ENCODE data around the gene DUT. TPM values are rescaled to one million over a fixed set of nuclear protein-coding genes. Genes with fewer than 3 reads are reported as not detected.

DUT gene
- polyA plus RNA-seq: 100 to 1,000 TPM in 1 of 3 donors, 10 to 100 TPM in 2; 84.0 to 125 (median 89.7) TPM

GRCh38 chr15:48330855-48331795 lies at the start of gene DUT:
Gene DUT (plus strand): TSS chr15:48331429. CDS start chr15:48331516, 87 bp downstream.
- DNase-seq: peak; percentile 79 to 81 (median 81)
- peaks cover 19 to 23% of the 10 kb centered on the region in 2 donors for H3K4me1 Mint-ChIP-seq
- no peaks in the 10 kb centered on the region for H3K9me3 Mint-ChIP-seq
- peaks cover 0 to 16% (median 5%) of the 10 kb centered on the region in 3 donors for H3K36me3 Mint-ChIP-seq
- H3K27me3 Mint-ChIP-seq (ENCODE audit: low read depth in 3 of 3): peaks cover 0 to 9% (median 3%) of the 10 kb centered on the region in 3 donors
- peak within 1 kb of the TSS; percentile 90 to 99 (median 95) for H3K4me3 Mint-ChIP-seq
- peak within 1 kb of the TSS; percentile 90 to 97 (median 94) for H3K27ac Mint-ChIP-seq

GRCh38 chr15:48281674-48282073 lies 49.6 kb upstream of the DUT start:
- H3K4me3 Mint-ChIP-seq: no peak overlapping the region
- H3K36me3 Mint-ChIP-seq: no peaks in the 10 kb centered on the region
- no peak overlapping the region for H3K27ac Mint-ChIP-seq
- DNase-seq: no peak
- H3K27me3 Mint-ChIP-seq (ENCODE audit: low read depth in 3 of 3): peaks cover 0 to 8% (median 6%) of the 10 kb centered on the region in 3 donors
- no peaks in the 10 kb centered on the region for H3K9me3 Mint-ChIP-seq
- peaks cover 0 to 10% of the 10 kb centered on the region in 2 donors for H3K4me1 Mint-ChIP-seq

GRCh38 chr15:48282216-48282615 lies 49.0 kb upstream of the DUT start:
- Mint-ChIP-seq H3K4me1 (peaks cover 0 to 10% of the 10 kb centered on the region in 2 donors), H3K27ac (no peak overlapping the region), H3K27me3 (ENCODE audit: low read depth in 3 of 3) (peaks cover 0 to 8% (median 6%) of the 10 kb centered on the region in 3 donors), H3K4me3 (no peak overlapping the region), H3K9me3 (no peaks in the 10 kb centered on the region), H3K36me3 (no peaks in the 10 kb centered on the region)
- DNase-seq: no peak

- peaks cover 0 to 6% (median 6%) of the 10 kb centered on the region in 3 donors for H3K27me3 Mint-ChIP-seq (ENCODE audit: low read depth in 3 of 3)
- DNase-seq: no peak
- H3K27ac Mint-ChIP-seq: no peak overlapping the region
- H3K9me3 Mint-ChIP-seq: no peaks in the 10 kb centered on the region
- H3K4me3 Mint-ChIP-seq: no peak overlapping the region
- no peaks in the 10 kb centered on the region for H3K36me3 Mint-ChIP-seq
- peaks cover 0 to 10% of the 10 kb centered on the region in 2 donors for H3K4me1 Mint-ChIP-seq
Measured at GRCh38 chr15:48283396-48284145, 47.7 kb upstream of the DUT start.

- H3K27ac Mint-ChIP-seq: no peak overlapping the region
- H3K36me3 Mint-ChIP-seq: no peaks in the 10 kb centered on the region
- DNase-seq: peak; percentile 14 to 35 (median 19)
- H3K4me1 Mint-ChIP-seq: peaks cover 0 to 10% of the 10 kb centered on the region in 2 donors
- H3K4me3 Mint-ChIP-seq: peak overlapping the region in 1 of 5 donors; percentile 18
- H3K27me3 Mint-ChIP-seq (ENCODE audit: low read depth in 3 of 3): peaks cover 0 to 6% (median 3%) of the 10 kb centered on the region in 3 donors
- no peaks in the 10 kb centered on the region for H3K9me3 Mint-ChIP-seq
Measured at GRCh38 chr15:48285329-48286214, 45.7 kb upstream of the DUT start.

DNA sequence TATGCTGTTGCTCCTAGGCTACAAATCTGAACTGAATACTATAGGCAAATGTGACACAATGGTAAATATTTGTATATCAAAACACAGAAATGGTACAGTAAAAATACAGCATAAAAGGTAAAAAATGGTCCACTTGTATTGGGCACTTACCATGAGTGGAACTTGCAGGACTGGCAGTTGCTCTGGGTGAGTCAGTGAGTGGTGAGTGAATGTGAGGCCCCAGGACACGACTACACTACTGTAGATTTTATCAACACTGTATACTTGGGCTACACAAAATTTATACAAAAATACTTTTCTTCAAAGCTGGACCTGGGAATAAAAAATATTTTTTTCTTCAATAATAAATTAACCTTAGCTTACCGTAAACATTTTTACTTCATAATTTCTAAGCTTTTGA lies 41.6 kb upstream of the DUT start:
- DNase-seq: no peak
- no peak overlapping the region for H3K27ac Mint-ChIP-seq
- H3K4me1 Mint-ChIP-seq: peaks cover 0 to 10% of the 10 kb centered on the region in 2 donors
- H3K9me3 Mint-ChIP-seq: no peaks in the 10 kb centered on the region
- no peaks in the 10 kb centered on the region for H3K36me3 Mint-ChIP-seq
- no peak overlapping the region for H3K4me3 Mint-ChIP-seq
- H3K27me3 Mint-ChIP-seq (ENCODE audit: low read depth in 3 of 3): peaks cover 2 to 9% (median 3%) of the 10 kb centered on the region in 3 donors

DNA sequence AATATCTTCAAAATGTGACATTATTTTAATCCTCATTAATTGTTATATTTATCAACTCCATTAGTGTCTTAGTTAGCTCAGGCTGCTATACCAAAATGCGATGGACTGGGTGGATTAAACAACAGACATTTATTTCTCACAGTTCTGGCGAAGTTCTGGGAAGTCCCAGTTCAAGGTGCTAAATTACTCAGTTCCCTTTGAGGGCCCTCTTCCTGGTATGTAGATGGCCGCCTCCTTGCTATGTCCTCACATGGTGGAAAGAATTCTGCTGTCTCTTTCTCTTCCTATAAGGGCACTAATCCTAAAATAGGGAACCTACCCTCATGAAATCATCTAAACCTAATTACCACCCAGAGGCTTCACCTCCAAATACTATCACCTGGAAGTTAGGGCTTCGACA lies 38.8 kb upstream of the DUT start:
- Mint-ChIP-seq H3K4me1 (no peaks in the 10 kb centered on the region), H3K36me3 (no peaks in the 10 kb centered on the region)
- DNase-seq: no peak

GRCh38 chr15:48297668-48298067 lies 33.6 kb upstream of the DUT start:
- DNase-seq: no peak
- H3K27me3 Mint-ChIP-seq (ENCODE audit: low read depth in 3 of 3): peaks cover 3 to 12% (median 7%) of the 10 kb centered on the region in 3 donors
- H3K27ac Mint-ChIP-seq: no peak overlapping the region
- no peak overlapping the region for H3K4me3 Mint-ChIP-seq
- H3K9me3 Mint-ChIP-seq: no peaks in the 10 kb centered on the region
- no peaks in the 10 kb centered on the region for H3K4me1 Mint-ChIP-seq
- H3K36me3 Mint-ChIP-seq: no peaks in the 10 kb centered on the region

More for the DNA sequence above, 38.8 kb upstream of the DUT start:
- H3K27ac Mint-ChIP-seq: no peak overlapping the region
- no peak overlapping the region for H3K4me3 Mint-ChIP-seq
- H3K9me3 Mint-ChIP-seq: no peaks in the 10 kb centered on the region
- peaks cover 3 to 9% (median 7%) of the 10 kb centered on the region in 3 donors for H3K27me3 Mint-ChIP-seq (ENCODE audit: low read depth in 3 of 3)

DNA sequence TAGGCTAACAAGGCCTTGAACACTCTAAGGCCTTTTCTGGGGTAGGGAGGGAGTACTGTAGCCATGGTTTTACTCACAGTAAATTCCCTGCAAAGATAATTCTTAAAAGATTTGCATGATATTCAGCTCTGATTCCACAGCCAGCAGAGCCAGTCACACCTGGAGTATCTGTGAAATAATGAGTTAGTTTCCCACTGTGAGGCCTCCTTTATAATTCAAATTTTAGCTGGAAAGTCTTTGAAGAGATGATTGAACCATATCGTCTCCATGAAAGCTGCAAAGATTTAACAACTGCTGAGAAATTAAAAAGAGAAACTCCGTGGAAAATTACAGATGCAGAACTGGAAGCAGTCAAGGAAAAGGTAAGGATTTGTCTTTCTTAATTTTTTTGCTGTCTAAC lies 32.3 kb upstream of the DUT start:
- no peak overlapping the region for H3K27ac Mint-ChIP-seq
- no peaks in the 10 kb centered on the region for H3K36me3 Mint-ChIP-seq
- no peak for DNase-seq
- no peak overlapping the region for H3K4me3 Mint-ChIP-seq
- H3K27me3 Mint-ChIP-seq (ENCODE audit: low read depth in 3 of 3): peaks cover 3 to 6% (median 4%) of the 10 kb centered on the region in 3 donors
- no peaks in the 10 kb centered on the region for H3K4me1 Mint-ChIP-seq
- H3K9me3 Mint-ChIP-seq: no peaks in the 10 kb centered on the region

GRCh38 chr15:48300038-48300437 lies 31.2 kb upstream of the DUT start:
- Mint-ChIP-seq H3K36me3 (no peaks in the 10 kb centered on the region), H3K27me3 (ENCODE audit: low read depth in 3 of 3) (peaks cover 3 to 6% (median 4%) of the 10 kb centered on the region in 3 donors), H3K4me1 (no peaks in the 10 kb centered on the region), H3K9me3 (no peaks in the 10 kb centered on the region), H3K4me3 (no peak overlapping the region), H3K27ac (no peak overlapping the region)
- no peak for DNase-seq

DNA sequence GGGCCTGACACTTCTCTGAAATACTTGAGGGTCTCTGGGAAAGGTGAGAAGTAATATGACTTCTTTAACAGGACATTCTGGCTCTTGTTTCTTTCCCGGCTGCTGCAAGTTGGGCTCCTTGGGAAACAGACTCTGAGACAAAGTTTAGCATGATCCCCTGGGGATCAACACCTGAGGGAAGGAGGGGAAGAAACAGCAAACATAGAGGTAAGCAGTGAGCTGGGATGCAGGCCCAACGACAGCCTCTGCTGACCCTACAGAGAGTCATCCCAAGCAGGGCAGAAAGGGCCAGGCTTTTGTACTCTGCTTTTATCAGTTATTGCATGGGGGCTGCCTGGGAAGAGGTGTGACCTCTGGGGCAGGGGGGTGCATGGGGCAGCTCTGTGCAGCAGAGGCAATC lies 26.8 kb upstream of the DUT start:
- no peaks in the 10 kb centered on the region for H3K4me1 Mint-ChIP-seq
- H3K4me3 Mint-ChIP-seq: no peak overlapping the region
- DNase-seq: no peak
- no peaks in the 10 kb centered on the region for H3K36me3 Mint-ChIP-seq
- H3K27me3 Mint-ChIP-seq (ENCODE audit: low read depth in 3 of 3): peaks cover 1 to 9% (median 3%) of the 10 kb centered on the region in 3 donors
- H3K9me3 Mint-ChIP-seq: no peaks in the 10 kb centered on the region
- no peak overlapping the region for H3K27ac Mint-ChIP-seq

DNA sequence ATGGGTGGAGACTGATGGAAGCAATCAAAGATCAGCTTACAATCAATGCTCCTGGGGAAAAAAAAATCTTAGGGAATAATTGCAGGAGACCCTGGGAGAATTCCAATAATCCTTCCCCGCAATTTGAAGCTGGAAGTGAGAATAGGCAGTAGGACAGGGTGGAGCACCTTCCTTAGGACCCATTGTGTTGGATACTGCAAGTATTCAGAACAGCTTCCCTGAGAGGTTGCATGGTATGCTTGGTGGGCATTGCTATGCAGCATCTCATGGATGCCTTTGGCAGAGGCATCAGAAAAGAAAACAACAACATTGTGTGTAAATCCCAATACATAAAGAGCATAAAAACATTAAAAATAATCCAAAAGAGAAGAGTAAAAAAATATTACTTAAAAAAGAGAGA lies 24.6 kb upstream of the DUT start:
- DNase-seq: no peak
- no peak overlapping the region for H3K27ac Mint-ChIP-seq
- H3K9me3 Mint-ChIP-seq: no peaks in the 10 kb centered on the region
- H3K4me1 Mint-ChIP-seq: no peaks in the 10 kb centered on the region
- H3K27me3 Mint-ChIP-seq (ENCODE audit: low read depth in 3 of 3): peaks cover 0 to 10% (median 1%) of the 10 kb centered on the region in 3 donors
- H3K4me3 Mint-ChIP-seq: no peak overlapping the region
- H3K36me3 Mint-ChIP-seq: no peaks in the 10 kb centered on the region

GRCh38 chr15:48307586-48307985 lies 23.6 kb upstream of the DUT start:
- Mint-ChIP-seq H3K27ac (no peak overlapping the region), H3K4me1 (no peaks in the 10 kb centered on the region), H3K27me3 (ENCODE audit: low read depth in 3 of 3) (peaks cover 0 to 10% (median 1%) of the 10 kb centered on the region in 3 donors), H3K4me3 (no peak overlapping the region), H3K36me3 (no peaks in the 10 kb centered on the region), H3K9me3 (no peaks in the 10 kb centered on the region)
- DNase-seq: no peak
